Measurements from ENCODE around the gene BAIAP2. TPM values are rescaled to one million over a fixed set of nuclear protein-coding genes. Genes with fewer than 3 reads are reported as not detected.
A peak's percentile ranks its signal among the peaks of the same experiment; 100 is the strongest.
"Not testable (repeated sequence)": the region's sequence is repeated elsewhere in the genome, so short reads cannot be mapped to it uniquely, and the experiment has no call there.

The BAIAP2 gene
- total RNA-seq, 3 donors from 2014 or later = 21.0 to 47.0 (median 37.6) TPM

GRCh38 chr17:81029859-81030258 lies 5.1 kb upstream of the BAIAP2 start:
- Histone ChIP-seq H3K4me1 (peaks cover 4 to 5% of the 10 kb centered on the region in 2 donors), H3K36me3 (no peaks in the 10 kb centered on the region), H3K9me3 (no peaks in the 10 kb centered on the region), H3K4me3 (no peak overlapping the region), H3K27ac (no peak overlapping the region), H3K27me3 (peaks cover 0 to 24% of the 10 kb centered on the region in 2 donors)
- DNase-seq (ENCODE audit: low spot score in 2 of 2) = no peak
- no peak for TF ChIP-seq POLR2A (IDR thresholded peaks at IDR 0.05)
- TF ChIP-seq CTCF (IDR thresholded peaks at IDR 0.05) = no peak
- no peak for TF ChIP-seq POLR2AphosphoS5 (IDR thresholded peaks at IDR 0.05)
- intact Hi-C loops (cut with DNase I; ENCODE audit: low total_unique reads) = no loop called here

GRCh38 chr17:81030312-81030711 lies 4.6 kb upstream of the BAIAP2 start:
- DNase-seq (ENCODE audit: low spot score in 2 of 2); H3K4me1 ChIP-seq; H3K4me3 ChIP-seq; intact Hi-C loops (cut with DNase I; ENCODE audit: low total_unique reads); H3K27ac ChIP-seq; H3K36me3 ChIP-seq; H3K9me3 ChIP-seq: not testable (repeated sequence)
- H3K27me3 ChIP-seq = peaks cover 0 to 24% of the 10 kb centered on the region in 2 donors

- Histone ChIP-seq H3K36me3 (no peaks in the 10 kb centered on the region), H3K27me3 (peaks cover 0 to 22% of the 10 kb centered on the region in 2 donors), H3K4me3 (no peak overlapping the region), H3K27ac (no peak overlapping the region), H3K4me1 (peaks cover 4 to 5% of the 10 kb centered on the region in 2 donors), H3K9me3 (no peaks in the 10 kb centered on the region)
- TF ChIP-seq CTCF (IDR thresholded peaks at IDR 0.05) = no peak
- no peak for TF ChIP-seq POLR2A (IDR thresholded peaks at IDR 0.05)
- TF ChIP-seq POLR2AphosphoS5 (IDR thresholded peaks at IDR 0.05) = no peak
- DNase-seq (ENCODE audit: low spot score in 2 of 2) = no peak
- intact Hi-C loops (cut with DNase I; ENCODE audit: low total_unique reads) = no loop called here
Measured at GRCh38 chr17:81030741-81031565, 4.0 kb upstream of the BAIAP2 start.

GRCh38 chr17:81031566-81032550 lies 3.1 kb upstream of the BAIAP2 start:
- intact Hi-C loops (cut with DNase I; ENCODE audit: low total_unique reads) = no loop called here
- Histone ChIP-seq H3K9me3 (no peaks in the 10 kb centered on the region), H3K4me3 (no peak overlapping the region), H3K4me1 (peaks cover 4 to 5% of the 10 kb centered on the region in 2 donors), H3K27ac (no peak overlapping the region), H3K27me3 (peaks cover 0 to 18% of the 10 kb centered on the region in 2 donors), H3K36me3 (no peaks in the 10 kb centered on the region)
- TF ChIP-seq POLR2A (IDR thresholded peaks at IDR 0.05) (no peak), POLR2AphosphoS5 (IDR thresholded peaks at IDR 0.05) (no peak), CTCF (IDR thresholded peaks at IDR 0.05) (no peak)
- DNase-seq (ENCODE audit: low spot score in 2 of 2) = no peak

GRCh38 chr17:81032641-81033480 lies 2.1 kb upstream of the BAIAP2 start:
- Histone ChIP-seq H3K27ac (no peak overlapping the region), H3K27me3 (peaks cover 0 to 8% of the 10 kb centered on the region in 2 donors), H3K9me3 (no peaks in the 10 kb centered on the region), H3K4me1 (peaks cover 4 to 8% of the 10 kb centered on the region in 2 donors), H3K4me3 (peak overlapping the region in 1 of 3 donors; percentile 74), H3K36me3 (no peaks in the 10 kb centered on the region)
- intact Hi-C loops (cut with DNase I; ENCODE audit: low total_unique reads) = no loop called here
- no peak for TF ChIP-seq CTCF (IDR thresholded peaks at IDR 0.05)
- no peak for DNase-seq (ENCODE audit: low spot score in 2 of 2)

All from breast epithelium (tissue), 4 donors.